NCI-H345 treated with DMSO at 0.1 percent for 48 hours (cell line): Measurements from ENCODE around the gene BMX.

Experiments
- DNase-seq: peaks from one replicate; lab custom pipeline; 2025; ENCODE audit not compliant: unreplicated experiment; lab: John Stamatoyannopoulos, UW

Gene BMX

GRCh38 chrX:15500497-15500966, at the start of gene BMX:
TSS of gene BMX (plus strand) at chrX:15500807. CDS start at chrX:15508354, 7,547 bp downstream.
- DNase-seq = no peak

- no peak for DNase-seq
These were observed 48.7 kb upstream of the BMX start for GRCh38 chrX:15451913-15452312.

- no peak for DNase-seq
These were observed 35.9 kb upstream of the BMX start for GRCh38 chrX:15464704-15465103.

- DNase-seq = no peak
These were observed 35.3 kb upstream of the BMX start for GRCh38 chrX:15465347-15465746.

GRCh38 chrX:15465896-15466651, 34.5 kb upstream of the BMX start:
- DNase-seq = no peak

- DNase-seq = no peak
These were observed 32.6 kb upstream of the BMX start for GRCh38 chrX:15468036-15468435.

- DNase-seq = no peak
These were observed 31.0 kb upstream of the BMX start for GRCh38 chrX:15469613-15470012.

GRCh38 chrX:15471028-15471427, 29.6 kb upstream of the BMX start:
- no peak for DNase-seq

- no peak for DNase-seq
These were observed 28.1 kb upstream of the BMX start for GRCh38 chrX:15472531-15472930.

GRCh38 chrX:15474028-15474427, 26.6 kb upstream of the BMX start:
- no peak for DNase-seq

- DNase-seq = no peak
These were observed 25.6 kb upstream of the BMX start for GRCh38 chrX:15475021-15475420.

GRCh38 chrX:15475486-15475885, 25.1 kb upstream of the BMX start:
- DNase-seq = no peak

GRCh38 chrX:15483891-15484290, 16.7 kb upstream of the BMX start:
- no peak for DNase-seq

GRCh38 chrX:15492469-15492868, 8.1 kb upstream of the BMX start:
- DNase-seq = no peak

- DNase-seq = peak; percentile 52
These were observed 7.3 kb upstream of the BMX start, which contains the start of gene PIR for GRCh38 chrX:15493118-15493962. TSS of gene PIR (minus strand) at chrX:15493333. CDS start at chrX:15491257, 2,076 bp downstream.

GRCh38 chrX:15495801-15496200, 4.8 kb upstream of the BMX start:
- no peak for DNase-seq

- no peak for DNase-seq
These were observed 3.8 kb upstream of the BMX start for GRCh38 chrX:15496824-15497223.

GRCh38 chrX:15497865-15498264, 2.7 kb upstream of the BMX start:
- DNase-seq = peak; percentile 41

- DNase-seq = no peak
These were observed 1.9 kb upstream of the BMX start for GRCh38 chrX:15498741-15499140.

GRCh38 chrX:15499976-15500375, 631 bp upstream of the BMX start:
- no peak for DNase-seq

- DNase-seq = no peak
These were observed 899 bp downstream of the BMX start for GRCh38 chrX:15501506-15501905.

GRCh38 chrX:15504661-15505060, 4.1 kb downstream of the BMX start:
- DNase-seq = no peak
